Panc1 (cell line): ENCODE results near the gene CLCN4. TPM values are rescaled to one million over a fixed set of nuclear protein-coding genes. Genes with fewer than 3 reads are reported as not detected.

Experiments
- ATAC-seq: fragments of 200-7000 bp; cut with Tn5 transposase; 2 replicates; pipeline ENCODE4 v1.9.1; 2020; ENCODE audit warnings: mild to moderate bottlenecking, moderate library complexity
- BruUV-seq: library from RNA; stranded (reverse); fragments of 400-500 nt; replicated peaks from 2 replicates; lab custom pipeline; 2021; lab: Mats Ljungman, UMichigan
- CTCF ChIA-PET: fragments of 300-600 bp; sonication (Branson Sonifier 250); formaldehyde crosslinking; loops from one replicate; lab custom pipeline; 2022; ENCODE audit warnings: antibody characterized with exemption; lab: Charles Lee
- POLR2A ChIA-PET: fragments of 300-600 bp; sonication (Branson Sonifier 250); formaldehyde crosslinking; loops from one replicate; lab custom pipeline; 2022; ENCODE audit warnings: antibody characterized with exemption; lab: Charles Lee
- DNase-seq: peaks from one replicate; pipeline ENCODE4 v3.0.0-alpha.2; 2010; ENCODE audit warnings: low read depth, low spot score
- H3K27ac ChIP-seq: 2 replicates; pipeline ENCODE4 v1.5.1; 2011; ENCODE audit warnings: mild to moderate bottlenecking, low read length, inconsistent platforms
- H3K27me3 ChIP-seq: fragments of 200-500 bp; sonication (Bioruptor generic); 2 replicates; pipeline ENCODE4 v1.6.0; 2014; ENCODE audit warnings: low read length, inconsistent platforms; ENCODE audit not compliant: control insufficient read depth, insufficient read depth
- H3K36me3 ChIP-seq: fragments of 200-500 bp; sonication (Bioruptor generic); 2 replicates; pipeline ENCODE4 v1.5.1; 2014; ENCODE audit warnings: inconsistent platforms, mild to moderate bottlenecking, low read length, moderate library complexity; ENCODE audit not compliant: control insufficient read depth, insufficient read depth
- H3K4me1 ChIP-seq: 2 replicates; pipeline ENCODE4 v1.5.1; 2011; ENCODE audit warnings: inconsistent platforms, mild to moderate bottlenecking, low read length, moderate library complexity; ENCODE audit not compliant: control insufficient read depth, insufficient read depth
- H3K4me3 ChIP-seq, 2 experiments: 2 replicates each; pipeline ENCODE4 v1.5.1; 2011 to 2012; ENCODE audit warnings: low read depth in 2 of 2, low read length in 2 of 2, mild to moderate bottlenecking in 2 of 2, inconsistent platforms in 1 of 2, moderate library complexity in 1 of 2
- H3K9me3 ChIP-seq: fragments of 200-500 bp; sonication (Bioruptor generic); 2 replicates; pipeline ENCODE4 v1.5.1; 2014; ENCODE audit warnings: low read depth, mild to moderate bottlenecking, inconsistent platforms, low read length, moderate library complexity; ENCODE audit not compliant: control insufficient read depth, insufficient read depth
- POLR2AphosphoS5 ChIP-seq: IDR thresholded peaks from 2 replicates; pipeline ENCODE4 v1.6.1; 2012; ENCODE audit warnings: mild to moderate bottlenecking, low read depth, low read length, moderate library complexity
- REST ChIP-seq, 2 experiments: IDR thresholded peaks; 2 replicates each; pipeline ENCODE4 v1.6.1; 2011 to 2012; ENCODE audit warnings: low read depth in 2 of 2, control low read depth in 1 of 2, low read length in 1 of 2, mild to moderate bottlenecking in 1 of 2, moderate library complexity in 1 of 2; ENCODE audit not compliant: insufficient read depth in 1 of 2
- SIN3A ChIP-seq: IDR thresholded peaks from 2 replicates; pipeline ENCODE4 v1.6.1; 2012; ENCODE audit warnings: low read depth, mild to moderate bottlenecking, low read length, moderate library complexity, borderline replicate concordance; ENCODE audit not compliant: insufficient read depth
- TCF7L2 ChIP-seq: IDR thresholded peaks from 2 replicates; pipeline ENCODE4 v1.6.1; 2011; ENCODE audit warnings: mild to moderate bottlenecking, low read depth, low read length, inconsistent platforms
- in situ Hi-C: cut with HindIII; loops from 2 replicates; pipeline ENCODE4 v1.10.0; 2016; ENCODE audit warnings: low sequenced_read_pairs, low pct_unique_long_range_greater_than_20kb
- intact Hi-C: fragments of 100-400 bp; cut with micrococcal nuclease; formaldehyde crosslinking; loops from one replicate; pipeline ENCODE4 v1.10.0; 2022; ENCODE audit not compliant: unreplicated experiment
- total RNA-seq: library from RNA; stranded (reverse); gene quantifications from one replicate; pipeline ENCODE4 v1.2.1, GENCODE V29; 2021; ENCODE audit not compliant: unreplicated experiment
- TF ChIP-seq, protein P1 (sequence below): fragments of 450-650 bp; IDR thresholded peaks from 2 replicates; pipeline ENCODE4 v1.5.1; 2017; ENCODE audit warnings: mild to moderate bottlenecking

CLCN4 gene
- total RNA-seq, 1 experiment from 2014 or later, result 2.5 TPM

- intact Hi-C loops (no loop called here), in situ Hi-C loops (no loop called here)
- Histone ChIP-seq H3K4me1 (no peaks in the 10 kb centered on the region), H3K27me3 (no peaks in the 10 kb centered on the region), H3K4me3 (no peak overlapping the region), H3K27ac (no peak overlapping the region), H3K36me3 (no peaks in the 10 kb centered on the region), H3K9me3 (no peaks in the 10 kb centered on the region)
- no TSS peak for BruUV-seq
- ChIA-PET CTCF (no interaction called here), POLR2A (no interaction called here)
- ATAC-seq (no peak), DNase-seq (no peak)
- TF ChIP-seq POLR2AphosphoS5 (no peak), SIN3A (no peak), REST (IDR thresholded peaks at IDR 0.05; ENCODE audit: insufficient read depth in 1 of 2, low read depth in 2 of 2, low read length in 1 of 2) (no peak), TCF7L2 (no peak)
- TF ChIP-seq, protein P1, sequence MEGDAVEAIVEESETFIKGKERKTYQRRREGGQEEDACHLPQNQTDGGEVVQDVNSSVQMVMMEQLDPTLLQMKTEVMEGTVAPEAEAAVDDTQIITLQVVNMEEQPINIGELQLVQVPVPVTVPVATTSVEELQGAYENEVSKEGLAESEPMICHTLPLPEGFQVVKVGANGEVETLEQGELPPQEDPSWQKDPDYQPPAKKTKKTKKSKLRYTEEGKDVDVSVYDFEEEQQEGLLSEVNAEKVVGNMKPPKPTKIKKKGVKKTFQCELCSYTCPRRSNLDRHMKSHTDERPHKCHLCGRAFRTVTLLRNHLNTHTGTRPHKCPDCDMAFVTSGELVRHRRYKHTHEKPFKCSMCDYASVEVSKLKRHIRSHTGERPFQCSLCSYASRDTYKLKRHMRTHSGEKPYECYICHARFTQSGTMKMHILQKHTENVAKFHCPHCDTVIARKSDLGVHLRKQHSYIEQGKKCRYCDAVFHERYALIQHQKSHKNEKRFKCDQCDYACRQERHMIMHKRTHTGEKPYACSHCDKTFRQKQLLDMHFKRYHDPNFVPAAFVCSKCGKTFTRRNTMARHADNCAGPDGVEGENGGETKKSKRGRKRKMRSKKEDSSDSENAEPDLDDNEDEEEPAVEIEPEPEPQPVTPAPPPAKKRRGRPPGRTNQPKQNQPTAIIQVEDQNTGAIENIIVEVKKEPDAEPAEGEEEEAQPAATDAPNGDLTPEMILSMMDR, result no peak
These were observed 30.7 kb upstream of the CLCN4 start for GRCh38 chrX:10126044-10126443.

GRCh38 chrX:10126834-10127233 lies 29.9 kb upstream of the CLCN4 start:
- ATAC-seq (no peak), DNase-seq (no peak)
- BruUV-seq, result no TSS peak
- Histone ChIP-seq H3K27me3 (no peaks in the 10 kb centered on the region), H3K9me3 (no peaks in the 10 kb centered on the region), H3K4me3 (no peak overlapping the region), H3K27ac (no peak overlapping the region), H3K36me3 (no peaks in the 10 kb centered on the region), H3K4me1 (no peaks in the 10 kb centered on the region)
- in situ Hi-C loops, result no loop called here
- intact Hi-C loops, result no loop called here
- POLR2A ChIA-PET, result no interaction called here
- CTCF ChIA-PET, result no interaction called here
- TF ChIP-seq, protein P1, result no peak
- TF ChIP-seq REST (IDR thresholded peaks at IDR 0.05; ENCODE audit: insufficient read depth in 1 of 2, low read depth in 2 of 2, low read length in 1 of 2) (no peak), POLR2AphosphoS5 (no peak), SIN3A (no peak), TCF7L2 (no peak)
